RWPE2 (cell line): ENCODE data around the gene ANAPC2.

Experiments
- ATAC-seq: fragments of 200-7000 bp; cut with Tn5 transposase; 3 replicates; pipeline ENCODE4 v1.9.1; 2021; ENCODE audit warnings: low read depth
- DNase-seq: peaks from one replicate; pipeline ENCODE4 v3.0.0-alpha.2; 2020; ENCODE audit warnings: low spot score
- H3K27ac ChIP-seq: fragments of 450-650 bp; 2 replicates; pipeline ENCODE4 v1.5.1; 2017; ENCODE audit warnings: mild to moderate bottlenecking; ENCODE audit not compliant: poor library complexity, severe bottlenecking
- H3K27me3 ChIP-seq: fragments of 250-450 bp; sonication (Bioruptor Pico); 2 replicates; pipeline ENCODE4 v1.5.1; 2021; ENCODE audit warnings: mild to moderate bottlenecking, moderate library complexity; ENCODE audit not compliant: insufficient read depth, poor library complexity, severe bottlenecking
- H3K36me3 ChIP-seq: fragments of 250-450 bp; sonication (Bioruptor Pico); 2 replicates; pipeline ENCODE4 v1.5.1; 2020; ENCODE audit warnings: low read depth, mild to moderate bottlenecking, moderate library complexity
- H3K4me1 ChIP-seq: fragments of 250-450 bp; sonication (Bioruptor Pico); 2 replicates; pipeline ENCODE4 v1.5.1; 2021; ENCODE audit warnings: mild to moderate bottlenecking, moderate library complexity; ENCODE audit not compliant: insufficient read depth, poor library complexity, severe bottlenecking
- H3K4me3 ChIP-seq: fragments of 250-450 bp; sonication (Bioruptor Pico); 2 replicates; pipeline ENCODE4 v1.5.1; 2021; ENCODE audit warnings: mild to moderate bottlenecking, moderate library complexity; ENCODE audit not compliant: severe bottlenecking
- H3K9me3 ChIP-seq: fragments of 250-450 bp; sonication (Bioruptor Pico); 2 replicates; pipeline ENCODE4 v1.5.1; 2021; ENCODE audit warnings: mild to moderate bottlenecking, moderate library complexity; ENCODE audit not compliant: severe bottlenecking
- CTCF ChIP-seq: fragments of 450-650 bp; IDR thresholded peaks from one replicate; pipeline ENCODE4 v1.5.1; 2017; ENCODE audit warnings: mild to moderate bottlenecking, moderate library complexity; ENCODE audit not compliant: poor library complexity, severe bottlenecking

ANAPC2 gene

GRCh38 chr9:137220317-137221094 is 32.1 kb upstream of the ANAPC2 start:
- H3K27ac ChIP-seq = no peak overlapping the region
- no peak for ATAC-seq
- TF ChIP-seq CTCF = no peak
- H3K27me3 ChIP-seq = no peaks in the 10 kb centered on the region
- H3K9me3 ChIP-seq = no peaks in the 10 kb centered on the region
- H3K4me3 ChIP-seq = no peak overlapping the region
- 0 out of 2 replicates have a peak, but pooled peaks cover 1% of the 10 kb centered on the region for H3K36me3 ChIP-seq
- peaks cover 18% of the 10 kb centered on the region for H3K4me1 ChIP-seq
- no peak for DNase-seq

GRCh38 chr9:137219757-137220316 is 31.5 kb upstream of the ANAPC2 start:
- Histone ChIP-seq H3K4me1 (peaks cover 14% of the 10 kb centered on the region), H3K27ac (no peak overlapping the region), H3K36me3 (0 out of 2 replicates have a peak, but pooled peaks cover 2% of the 10 kb centered on the region), H3K27me3 (no peaks in the 10 kb centered on the region), H3K4me3 (no peak overlapping the region), H3K9me3 (no peaks in the 10 kb centered on the region)
- ATAC-seq (no peak), DNase-seq (no peak)
- no peak for TF ChIP-seq CTCF

- peaks cover 5% of the 10 kb centered on the region for H3K4me1 ChIP-seq
- DNase-seq (no peak), ATAC-seq (peak; percentile 42)
- no peaks in the 10 kb centered on the region for H3K9me3 ChIP-seq
- TF ChIP-seq CTCF = no peak
- peak overlapping the region; percentile 42 for H3K27ac ChIP-seq
- H3K27me3 ChIP-seq = no peaks in the 10 kb centered on the region
- no peak overlapping the region for H3K4me3 ChIP-seq
- 0 out of 2 replicates have a peak, but pooled peaks cover 2% of the 10 kb centered on the region for H3K36me3 ChIP-seq
Observed at GRCh38 chr9:137218754-137219271, 30.5 kb upstream of the ANAPC2 start.

GRCh38 chr9:137218212-137218753 is 29.9 kb upstream of the ANAPC2 start:
- no peaks in the 10 kb centered on the region for H3K27me3 ChIP-seq
- peak overlapping the region; percentile 42 for H3K27ac ChIP-seq
- no peak for DNase-seq
- no peaks in the 10 kb centered on the region for H3K9me3 ChIP-seq
- no peak for ATAC-seq
- 0 out of 2 replicates have a peak, but pooled peaks cover 2% of the 10 kb centered on the region for H3K36me3 ChIP-seq
- peaks cover 5% of the 10 kb centered on the region for H3K4me1 ChIP-seq
- H3K4me3 ChIP-seq = no peak overlapping the region
- no peak for TF ChIP-seq CTCF
